Measurements from ENCODE around the gene FARS2.

Gene FARS2

GRCh38 chr6:5509106-5509505 lies 247.8 kb downstream of the FARS2 start:
- no peak for DNase-seq (ENCODE audit: low read depth)
- H3K4me3 ChIP-seq (ENCODE audit: low read depth, low read length), result no peak overlapping the region
- TF ChIP-seq, protein P1, sequence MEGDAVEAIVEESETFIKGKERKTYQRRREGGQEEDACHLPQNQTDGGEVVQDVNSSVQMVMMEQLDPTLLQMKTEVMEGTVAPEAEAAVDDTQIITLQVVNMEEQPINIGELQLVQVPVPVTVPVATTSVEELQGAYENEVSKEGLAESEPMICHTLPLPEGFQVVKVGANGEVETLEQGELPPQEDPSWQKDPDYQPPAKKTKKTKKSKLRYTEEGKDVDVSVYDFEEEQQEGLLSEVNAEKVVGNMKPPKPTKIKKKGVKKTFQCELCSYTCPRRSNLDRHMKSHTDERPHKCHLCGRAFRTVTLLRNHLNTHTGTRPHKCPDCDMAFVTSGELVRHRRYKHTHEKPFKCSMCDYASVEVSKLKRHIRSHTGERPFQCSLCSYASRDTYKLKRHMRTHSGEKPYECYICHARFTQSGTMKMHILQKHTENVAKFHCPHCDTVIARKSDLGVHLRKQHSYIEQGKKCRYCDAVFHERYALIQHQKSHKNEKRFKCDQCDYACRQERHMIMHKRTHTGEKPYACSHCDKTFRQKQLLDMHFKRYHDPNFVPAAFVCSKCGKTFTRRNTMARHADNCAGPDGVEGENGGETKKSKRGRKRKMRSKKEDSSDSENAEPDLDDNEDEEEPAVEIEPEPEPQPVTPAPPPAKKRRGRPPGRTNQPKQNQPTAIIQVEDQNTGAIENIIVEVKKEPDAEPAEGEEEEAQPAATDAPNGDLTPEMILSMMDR (IDR thresholded peaks at IDR 0.05; ENCODE audit: low read depth, low read length, missing control alignments), result no peak

DNA sequence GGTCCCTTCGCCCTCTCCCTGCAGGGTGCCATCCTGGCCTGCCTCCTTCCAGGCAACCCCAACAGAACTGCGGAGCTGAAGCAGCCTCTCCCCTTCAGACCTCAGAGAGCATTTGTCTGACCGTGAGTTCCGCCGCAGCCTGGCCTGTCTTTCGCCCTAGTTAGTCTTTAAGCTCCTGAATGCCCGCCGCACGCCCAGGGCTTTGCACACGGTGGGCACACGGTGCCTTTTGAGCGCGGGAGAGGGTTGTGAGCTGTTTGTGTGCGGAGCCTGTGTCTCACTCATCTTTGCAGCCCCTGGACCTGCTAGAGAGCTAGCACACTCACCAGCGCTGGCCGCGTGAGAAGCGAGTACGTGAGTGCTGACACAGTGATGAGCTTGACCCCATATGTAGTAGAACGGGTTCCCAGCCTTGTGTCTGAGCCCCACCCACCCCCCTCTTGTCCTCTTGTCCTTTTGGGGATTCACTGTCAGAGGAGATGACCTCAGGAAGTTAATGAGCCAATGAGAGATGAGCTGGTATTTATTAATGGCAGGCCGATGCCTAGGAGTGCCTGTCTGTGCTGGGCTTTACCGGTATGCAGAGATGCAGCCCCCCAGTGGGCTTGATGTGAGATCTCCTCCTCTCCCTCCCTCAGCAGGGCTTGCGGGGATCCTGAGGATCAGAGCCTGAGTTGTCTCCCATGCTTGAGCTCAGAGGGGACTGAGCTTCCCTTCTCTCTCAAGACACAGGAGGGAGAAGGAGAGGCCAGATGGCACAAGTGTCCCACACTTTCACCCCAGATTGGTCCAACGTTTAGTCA lies 249.2 kb downstream of the FARS2 start:
- DNase-seq (ENCODE audit: low read depth), result no peak
- H3K4me3 ChIP-seq (ENCODE audit: low read depth, low read length), result no peak overlapping the region
- TF ChIP-seq, protein P1 (IDR thresholded peaks at IDR 0.05; ENCODE audit: low read depth, low read length, missing control alignments), result no peak

- no peak overlapping the region for H3K4me3 ChIP-seq (ENCODE audit: low read depth, low read length)
- TF ChIP-seq, protein P1 (IDR thresholded peaks at IDR 0.05; ENCODE audit: low read depth, low read length, missing control alignments), result no peak
- no peak for DNase-seq (ENCODE audit: low read depth)
These were observed 250.6 kb downstream of the FARS2 start for GRCh38 chr6:5511954-5512353.

DNA sequence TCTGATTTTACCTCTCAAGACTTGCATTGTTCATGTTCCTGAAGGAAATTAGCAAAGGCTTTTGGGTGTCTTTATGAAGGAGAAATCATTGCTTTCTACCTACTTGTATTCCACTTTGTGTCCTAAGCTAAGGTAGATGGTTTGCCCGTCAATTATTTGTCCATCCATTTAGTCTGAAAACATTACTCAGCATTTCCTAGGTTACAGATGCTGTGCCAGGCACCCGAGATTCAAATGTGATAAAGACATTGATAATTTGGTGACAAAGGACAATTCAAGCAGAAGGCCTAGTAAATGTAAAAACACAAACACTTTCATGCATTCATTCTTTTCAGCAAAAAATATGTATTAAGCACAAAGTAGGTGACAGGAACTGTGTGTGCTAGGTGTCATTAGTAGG lies 251.1 kb downstream of the FARS2 start:
- H3K4me3 ChIP-seq (ENCODE audit: low read depth, low read length), result no peak overlapping the region
- TF ChIP-seq, protein P1 (IDR thresholded peaks at IDR 0.05; ENCODE audit: low read depth, low read length, missing control alignments), result no peak
- DNase-seq (ENCODE audit: low read depth), result no peak

GRCh38 chr6:5513408-5513807 lies 252.1 kb downstream of the FARS2 start:
- TF ChIP-seq, protein P1 (IDR thresholded peaks at IDR 0.05; ENCODE audit: low read depth, low read length, missing control alignments), result no peak
- no peak for DNase-seq (ENCODE audit: low read depth)
- no peak overlapping the region for H3K4me3 ChIP-seq (ENCODE audit: low read depth, low read length)

GRCh38 chr6:5514353-5514752 lies 253.0 kb downstream of the FARS2 start:
- H3K4me3 ChIP-seq (ENCODE audit: low read depth, low read length), result no peak overlapping the region
- TF ChIP-seq, protein P1 (IDR thresholded peaks at IDR 0.05; ENCODE audit: low read depth, low read length, missing control alignments), result no peak
- DNase-seq (ENCODE audit: low read depth), result no peak

GRCh38 chr6:5515200-5515599 lies 253.9 kb downstream of the FARS2 start:
- no peak overlapping the region for H3K4me3 ChIP-seq (ENCODE audit: low read depth, low read length)
- DNase-seq (ENCODE audit: low read depth), result no peak

More at GRCh38 chr6:5515200-5515599, 253.9 kb downstream of the FARS2 start:
- TF ChIP-seq, protein P1 (IDR thresholded peaks at IDR 0.05; ENCODE audit: low read depth, low read length, missing control alignments), result no peak

Measured in GM12864 (cell line).